ENCODE results near the gene LZTR1. TPM values are rescaled to one million over a fixed set of nuclear protein-coding genes. Genes with fewer than 3 reads are reported as not detected.
"Not testable (repeated sequence)": the region's sequence is repeated elsewhere in the genome, so short reads cannot be mapped to it uniquely, and the experiment has no call there.

LZTR1 gene
- polyA plus RNA-seq, 4 donors = 36.7 to 71.0 (median 54.6) TPM

GRCh38 chr22:20994128-20994901 lies 12.2 kb downstream of the LZTR1 start:
- no peak for DNase-seq (ENCODE audit: low read depth in 4 of 4, low spot score in 2 of 4)

DNA sequence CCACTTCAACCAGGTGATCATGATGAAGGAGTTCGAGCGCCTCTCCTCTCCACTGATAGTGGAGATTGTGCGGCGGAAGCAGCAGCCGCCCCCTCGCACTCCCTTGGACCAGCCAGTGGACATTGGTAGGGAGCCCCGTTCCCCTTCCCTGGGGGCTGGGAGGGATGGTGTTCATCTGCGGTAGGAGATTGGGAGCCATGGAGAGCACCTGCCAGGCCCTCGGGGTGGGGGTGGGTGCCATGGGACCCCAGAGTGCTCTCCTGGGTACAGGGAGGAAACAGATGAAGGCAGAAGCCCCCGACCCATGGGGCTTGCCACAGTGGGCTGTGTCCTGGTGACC lies 12.8 kb downstream of the LZTR1 start:
- no peak for DNase-seq (ENCODE audit: low read depth in 4 of 4, low spot score in 2 of 4)

- DNase-seq (ENCODE audit: low read depth in 4 of 4, low spot score in 2 of 4) = no peak
Measured at GRCh38 chr22:20995329-20996030, 13.4 kb downstream of the LZTR1 start.

- no peak for DNase-seq (ENCODE audit: low read depth in 4 of 4, low spot score in 2 of 4)
Measured at GRCh38 chr22:20996031-20996410, 13.9 kb downstream of the LZTR1 start.

DNA sequence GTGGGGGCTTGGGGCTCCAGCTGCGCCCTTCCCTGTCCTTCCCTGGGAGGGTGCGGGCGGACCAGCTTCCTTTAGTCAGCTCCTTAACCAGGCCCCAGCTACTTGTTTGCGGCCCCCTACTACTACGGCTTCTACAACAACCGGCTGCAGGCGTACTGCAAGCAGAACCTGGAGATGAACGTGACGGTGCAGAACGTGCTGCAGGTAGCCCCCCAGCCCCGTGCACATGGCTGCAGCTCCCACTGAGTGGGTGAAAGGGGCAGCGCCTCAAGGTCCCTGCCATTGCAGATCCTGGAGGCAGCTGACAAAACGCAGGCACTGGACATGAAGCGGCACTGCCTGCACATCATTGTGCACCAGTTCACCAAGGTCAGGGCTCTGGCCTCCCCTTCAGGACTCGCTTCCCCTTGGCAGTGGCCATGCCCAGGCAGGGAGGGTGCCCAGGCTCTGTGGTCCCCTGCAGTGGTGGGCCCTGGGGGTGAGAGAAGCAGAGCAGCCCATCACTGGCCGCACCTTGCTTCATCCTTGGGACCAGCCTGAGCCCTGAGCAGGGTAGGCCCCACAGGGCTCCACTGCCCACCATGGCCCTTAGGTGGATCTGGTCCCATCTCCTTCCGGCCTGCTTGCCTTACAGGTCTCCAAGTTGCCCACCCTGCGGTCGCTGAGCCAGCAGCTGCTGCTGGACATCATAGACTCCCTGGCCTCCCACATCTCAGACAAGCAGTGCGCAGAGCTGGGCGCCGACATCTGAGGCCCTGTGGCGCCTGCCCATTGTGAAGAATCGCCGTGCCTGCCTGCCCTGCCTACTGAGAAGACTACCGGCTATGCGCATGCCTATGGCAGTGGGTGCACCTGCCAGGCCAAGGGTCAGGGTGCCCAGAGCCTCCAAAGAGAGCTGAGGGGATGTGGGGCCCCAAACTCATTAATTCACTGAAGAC lies 14.8 kb downstream of the LZTR1 start:
- no peak for DNase-seq (ENCODE audit: low read depth in 4 of 4, low spot score in 2 of 4)

DNA sequence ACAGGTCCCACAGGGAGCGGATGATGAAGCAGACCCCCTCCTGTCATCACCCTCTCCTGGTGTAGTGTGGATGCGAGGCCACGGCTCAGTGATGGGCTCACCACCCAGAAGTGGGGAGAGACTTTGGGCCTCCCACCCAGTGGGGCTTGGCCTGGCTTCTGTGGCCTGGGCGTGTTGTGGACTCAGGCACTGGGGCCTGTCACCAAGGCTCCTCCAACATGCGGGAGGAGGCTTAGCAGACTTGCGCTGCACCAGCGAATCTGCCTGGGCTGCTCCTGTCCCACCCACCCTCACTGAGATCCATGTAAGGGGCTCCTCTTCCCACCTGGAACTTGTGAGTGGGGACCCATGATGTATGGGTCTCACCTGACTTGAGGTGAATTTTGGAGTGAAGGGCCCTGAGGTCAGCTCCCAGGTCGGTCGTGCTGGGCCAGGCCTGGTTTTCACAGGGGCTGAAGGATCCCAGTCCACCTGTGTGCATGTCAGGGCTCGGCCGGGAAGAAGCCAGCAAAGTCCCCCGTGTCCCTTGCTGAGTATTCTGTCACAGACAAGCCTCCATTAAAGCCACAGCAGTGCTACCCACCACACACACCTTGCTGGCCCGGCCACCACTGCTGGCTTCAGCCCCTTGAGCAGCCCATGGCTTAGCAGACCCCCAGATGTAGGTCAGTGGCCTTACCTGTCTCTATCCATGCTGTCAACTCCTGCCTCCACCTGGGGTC lies 15.6 kb downstream of the LZTR1 start:
- DNase-seq (ENCODE audit: low read depth in 4 of 4, low spot score in 2 of 4) = no peak

DNA sequence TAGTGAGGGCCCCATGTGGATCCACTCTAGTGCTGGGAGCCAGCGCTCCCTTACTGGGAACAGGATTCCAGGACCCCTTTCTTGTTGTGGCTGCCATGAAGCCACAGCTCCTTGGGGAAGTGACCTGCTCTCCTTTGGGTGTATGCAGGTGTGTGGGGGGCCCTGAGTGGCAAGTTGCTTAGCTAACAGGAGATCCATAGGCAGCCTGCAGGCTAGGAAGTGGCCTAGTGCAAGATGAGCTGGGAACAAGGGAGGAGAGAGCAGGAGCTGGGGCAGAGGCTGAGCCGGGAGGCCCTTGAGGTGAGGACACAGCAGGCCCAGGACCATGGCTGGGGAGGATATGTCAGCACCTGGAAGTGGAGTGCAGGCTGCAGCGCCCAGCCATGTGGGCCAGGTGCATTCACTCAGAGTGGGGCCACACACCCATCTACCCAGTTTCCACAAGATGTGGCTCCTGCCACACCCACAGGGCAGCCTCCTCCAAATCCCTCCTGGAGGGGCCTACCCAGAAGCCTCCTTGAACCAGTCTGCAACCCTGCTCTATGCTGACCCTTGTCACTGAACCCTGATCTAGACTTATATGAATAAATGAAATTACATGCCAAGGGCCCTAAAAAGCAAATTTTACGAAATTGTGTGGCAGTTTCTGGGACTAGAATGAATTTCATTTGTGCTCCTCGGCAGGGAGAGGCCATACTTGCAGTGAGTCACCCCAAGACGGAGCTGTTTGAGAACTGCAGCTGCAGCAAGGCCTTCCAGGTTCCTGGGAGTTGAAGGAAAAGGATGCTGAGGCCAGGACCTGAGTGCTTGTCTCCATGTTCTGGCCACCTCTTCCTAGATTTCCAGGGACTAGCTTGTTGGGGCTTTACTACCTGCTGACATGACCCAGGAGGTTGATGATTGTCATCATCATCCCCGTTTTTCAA lies 16.6 kb downstream of the LZTR1 start:
- DNase-seq (ENCODE audit: low read depth in 4 of 4, low spot score in 2 of 4) = no peak

DNA sequence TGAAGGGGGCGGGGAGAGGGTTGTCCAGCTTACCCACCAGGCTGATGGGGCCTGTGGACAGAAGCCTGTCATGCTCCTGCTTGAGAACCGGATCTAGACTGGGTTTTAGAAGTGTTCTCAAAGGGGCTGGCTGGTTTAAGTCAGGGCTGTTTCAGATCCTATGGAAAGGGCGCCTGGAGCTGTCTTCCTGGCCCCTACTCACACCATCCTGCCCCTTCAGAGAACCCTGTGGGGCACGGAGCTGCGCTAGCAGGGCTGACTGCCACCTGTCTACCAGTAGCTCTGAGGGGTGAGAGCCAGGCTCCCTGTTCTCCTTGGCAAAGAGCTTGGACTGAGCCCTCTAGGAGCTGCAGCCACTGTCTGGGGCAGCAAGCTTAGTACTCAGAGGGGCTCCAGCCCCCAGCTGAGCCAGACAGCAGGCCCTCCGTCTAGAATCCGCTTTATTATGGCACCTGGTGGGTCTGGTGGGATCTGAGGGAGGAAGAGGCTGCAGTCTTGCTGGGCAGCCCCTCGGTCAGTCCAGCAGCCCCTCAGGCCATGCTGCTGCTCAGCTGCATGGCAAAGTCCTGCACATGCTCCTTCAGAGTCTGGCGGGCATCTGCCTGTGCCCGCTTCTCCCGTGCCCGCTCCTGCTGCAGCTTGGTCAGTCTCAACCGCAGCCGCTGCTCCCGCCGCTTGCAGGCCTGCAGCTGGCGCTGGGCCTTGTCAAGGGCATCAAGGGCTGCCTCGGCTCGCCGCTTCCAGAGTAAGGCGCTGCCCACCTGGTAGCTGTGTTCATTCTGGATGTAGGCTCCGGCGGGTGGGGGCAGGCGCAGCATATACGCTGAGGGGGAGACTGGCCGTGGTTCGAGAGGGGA lies 17.5 kb downstream of the LZTR1 start:
- DNase-seq (ENCODE audit: low read depth in 4 of 4, low spot score in 2 of 4) = no peak

GRCh38 chr22:21000207-21000986 lies 18.3 kb downstream of the LZTR1 start:
- DNase-seq (ENCODE audit: low read depth in 4 of 4, low spot score in 2 of 4) = no peak

DNA sequence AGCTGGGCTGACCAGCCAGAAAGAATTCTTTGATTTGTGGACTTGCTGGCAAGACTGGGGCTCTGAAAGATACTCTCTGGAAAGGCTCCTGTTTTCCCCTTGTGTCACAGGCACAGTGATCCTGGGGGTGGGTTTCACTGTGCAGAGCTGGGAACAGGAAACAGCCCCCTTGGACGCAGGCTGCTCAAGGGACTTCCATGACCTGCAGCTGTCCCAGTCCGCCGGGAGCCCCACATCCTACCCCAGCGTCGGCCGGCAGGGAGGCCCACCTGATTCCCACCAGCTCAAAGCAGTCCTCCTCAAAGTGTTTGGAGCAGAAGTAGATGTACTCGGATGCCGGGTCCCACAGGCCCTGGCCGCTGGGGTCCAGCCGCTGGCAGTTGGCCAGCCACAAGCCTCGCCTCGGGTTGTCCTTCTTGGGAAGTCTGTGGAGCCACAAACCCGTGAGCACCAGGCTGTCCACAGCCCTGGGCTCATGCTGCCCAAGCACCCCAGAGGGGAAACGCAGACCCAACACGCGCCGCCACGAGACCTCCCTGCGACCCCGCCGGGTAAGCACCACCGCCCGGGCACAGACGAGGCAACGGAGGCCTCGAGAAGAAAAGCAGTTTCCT lies 19.0 kb downstream of the LZTR1 start:
- no peak for DNase-seq (ENCODE audit: low read depth in 4 of 4, low spot score in 2 of 4)

- DNase-seq (ENCODE audit: low read depth in 4 of 4, low spot score in 2 of 4) = peak; percentile 92 to 93 (median 93)
Measured at GRCh38 chr22:21001601-21002325, 19.7 kb downstream of the LZTR1 start, which contains the start of gene THAP7. TSS of gene THAP7 (minus strand) at chr22:21002118. CDS start at chr22:21001911, 207 bp downstream.

DNA sequence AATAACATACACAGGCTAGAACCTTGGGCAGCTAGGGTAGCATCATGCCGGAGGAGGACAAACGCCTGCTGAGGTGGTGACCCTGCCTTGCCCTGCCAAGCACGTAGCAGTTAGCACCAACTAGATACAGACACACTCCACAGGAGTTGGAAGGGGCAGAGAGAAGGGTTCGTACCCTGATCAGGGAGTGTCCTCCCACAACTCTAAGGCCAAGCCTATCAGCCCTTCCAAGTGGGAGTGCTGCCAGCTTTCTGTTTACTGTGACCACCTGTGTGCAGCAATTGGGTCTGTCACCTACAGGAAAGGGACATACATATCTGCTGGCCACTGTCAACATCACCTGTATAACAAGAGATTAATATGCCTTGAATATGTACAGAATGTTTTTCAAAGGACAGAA lies 21.7 kb downstream of the LZTR1 start:
- no peak for DNase-seq (ENCODE audit: low read depth in 4 of 4, low spot score in 2 of 4)

- DNase-seq (ENCODE audit: low read depth in 4 of 4, low spot score in 2 of 4) = not testable (repeated sequence)
Measured at GRCh38 chr22:21009208-21009607, 27.1 kb downstream of the LZTR1 start.

DNA sequence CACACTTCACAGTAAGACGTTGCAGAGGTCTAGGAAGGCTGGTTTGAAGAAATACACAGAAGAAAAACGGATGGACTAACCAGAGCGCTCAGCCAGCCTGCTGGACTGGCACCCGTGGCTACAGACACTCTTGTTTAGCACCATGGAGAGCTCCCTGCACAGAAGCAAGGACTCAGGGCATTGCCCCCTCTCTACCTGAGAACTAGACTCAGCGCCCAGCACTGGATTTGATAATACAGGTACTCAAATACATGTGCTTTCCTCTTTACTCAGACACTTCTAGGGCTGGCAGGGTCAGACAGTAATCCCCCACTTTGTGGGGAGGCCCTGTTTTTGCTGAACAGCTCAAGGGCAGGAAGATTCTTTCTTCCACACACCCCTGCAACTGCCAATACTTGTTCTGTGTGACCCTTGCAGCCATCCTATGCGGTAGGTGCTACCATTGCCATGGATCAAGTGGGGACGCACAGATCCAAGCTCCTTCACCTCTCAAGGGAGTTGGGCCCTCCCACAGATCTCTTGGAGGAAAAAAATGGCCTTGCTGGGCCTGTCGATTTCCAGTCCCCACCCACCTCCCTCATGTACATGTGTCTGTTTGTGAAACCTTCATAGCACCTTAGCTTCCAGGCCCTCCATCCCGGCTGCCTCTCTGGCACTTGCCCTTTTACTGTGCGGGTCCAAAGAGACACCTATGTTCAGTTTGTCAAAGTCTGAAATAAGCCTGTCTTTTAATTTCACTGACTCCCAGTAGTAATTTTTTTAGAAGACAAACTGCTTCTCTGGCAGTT lies 27.7 kb downstream of the LZTR1 start:
- peak in 1 of 4 donors; percentile 67 for DNase-seq (ENCODE audit: low read depth in 4 of 4, low spot score in 2 of 4)

GRCh38 chr22:21010426-21011113 lies 28.5 kb downstream of the LZTR1 start:
- DNase-seq (ENCODE audit: low read depth in 4 of 4, low spot score in 2 of 4) = no peak

All from left renal cortex interstitium (tissue), 4 donors.